HUES64 (cell line): ENCODE measurements around the gene ALDH1L2.

Experiments
- H3K27ac ChIP-seq: 2 replicates; pipeline ENCODE4 v1.7.0; 2013; ENCODE audit warnings: low read depth, low read length, inconsistent platforms
- H3K27me3 ChIP-seq: 2 replicates; pipeline ENCODE4 v1.6.1; 2013; ENCODE audit warnings: mild to moderate bottlenecking, low read length; ENCODE audit not compliant: insufficient read depth
- H3K36me3 ChIP-seq: 2 replicates; pipeline ENCODE4 v1.6.1; 2013; ENCODE audit warnings: mild to moderate bottlenecking, low read length; ENCODE audit not compliant: insufficient read depth
- H3K4me1 ChIP-seq: 2 replicates; pipeline ENCODE4 v1.6.1; 2013; ENCODE audit warnings: mild to moderate bottlenecking, low read length, moderate library complexity; ENCODE audit not compliant: insufficient read depth
- H3K4me3 ChIP-seq: 2 replicates; pipeline ENCODE4 v1.5.1; 2013; ENCODE audit warnings: mild to moderate bottlenecking, low read length, moderate library complexity
- H3K9ac ChIP-seq: 2 replicates; pipeline ENCODE4 v1.6.1; 2013; ENCODE audit warnings: mild to moderate bottlenecking, low read depth, low read length
- H3K9me3 ChIP-seq: 2 replicates; pipeline ENCODE4 v1.6.1; 2013; ENCODE audit warnings: low read depth, low read length; ENCODE audit not compliant: insufficient read depth
- WGBS: fragments of 150-250, 120-280 bp; methylation state at CpG from one replicate; pipeline ENCODE4 v1.1.7; 2013; ENCODE audit warnings: missing lambda C conversion rate; 5-methylcytosine and 5-hydroxymethylcytosine counted together

ALDH1L2 gene

DNA sequence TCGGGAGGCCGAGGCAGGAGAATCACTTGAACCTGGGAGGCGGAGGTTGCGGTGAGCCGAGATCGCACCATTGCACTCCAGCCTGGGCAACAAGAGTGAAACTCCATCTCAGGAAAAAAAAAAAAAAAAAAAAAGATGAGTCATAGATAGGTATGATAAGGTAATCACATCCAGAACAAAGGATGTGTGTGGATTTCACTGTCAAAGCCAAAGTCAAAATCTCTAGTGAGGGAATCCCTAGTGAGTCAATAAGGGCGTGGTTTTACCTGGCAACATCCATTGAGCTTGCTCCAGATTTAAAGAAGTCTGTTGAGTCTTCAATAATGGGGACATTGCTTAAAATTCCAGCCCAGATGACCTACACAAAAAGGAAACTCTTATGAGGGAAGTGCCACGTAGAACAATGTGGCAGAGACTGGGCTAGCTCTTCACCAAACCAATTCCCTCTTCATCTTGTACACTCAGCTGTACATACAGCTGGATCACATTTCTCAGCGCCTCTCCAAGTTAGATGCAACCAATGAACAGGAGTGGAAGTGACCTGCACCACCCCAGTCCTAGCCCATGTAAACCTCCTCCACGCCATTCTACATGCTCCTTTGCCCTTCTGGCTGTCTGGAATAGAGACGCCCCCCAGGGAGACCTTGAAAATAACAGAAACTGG lies 23.4 kb downstream of the ALDH1L2 start:
- no peaks in the 10 kb centered on the region for H3K27me3 ChIP-seq
- H3K4me1 ChIP-seq = 0 out of 2 replicates have a peak, but pooled peaks cover 3% of the 10 kb centered on the region
- 95% methylated on average over 9 of the region's 11 CpGs for WGBS
- H3K4me3 ChIP-seq = no peak overlapping the region
- no peak overlapping the region for H3K27ac ChIP-seq
- no peaks in the 10 kb centered on the region for H3K36me3 ChIP-seq
- peaks cover 8% of the 10 kb centered on the region; the same call in 1 of the 2 replicates for H3K9me3 ChIP-seq
- H3K9ac ChIP-seq = no peak overlapping the region

DNA sequence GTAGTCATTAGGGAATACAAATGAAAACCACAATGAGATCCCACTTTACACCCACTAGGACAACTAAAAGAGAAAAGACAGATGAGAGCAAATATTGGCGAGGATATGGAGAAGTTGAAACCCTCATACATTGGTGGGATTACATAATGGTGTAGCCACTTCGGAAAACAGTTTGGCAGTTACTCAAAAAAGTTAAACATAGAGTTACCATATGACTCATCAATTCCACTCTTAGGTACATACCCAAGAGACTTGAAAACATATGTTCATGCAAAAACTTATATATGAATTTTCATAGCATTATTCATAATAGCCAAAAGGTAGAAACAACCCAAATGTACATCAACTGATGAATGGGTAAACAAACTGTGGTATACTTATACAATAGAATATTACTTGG lies 27.1 kb downstream of the ALDH1L2 start:
- Histone ChIP-seq H3K9me3 (peaks cover 10% of the 10 kb centered on the region; the same call in 1 of the 2 replicates), H3K4me1 (no peaks in the 10 kb centered on the region; the same call in 1 of the 2 replicates), H3K9ac (no peak overlapping the region), H3K27me3 (no peaks in the 10 kb centered on the region), H3K27ac (no peak overlapping the region), H3K4me3 (no peak overlapping the region), H3K36me3 (no peaks in the 10 kb centered on the region)
- WGBS = 100% methylated on average over 2 of the region's 2 CpGs

DNA sequence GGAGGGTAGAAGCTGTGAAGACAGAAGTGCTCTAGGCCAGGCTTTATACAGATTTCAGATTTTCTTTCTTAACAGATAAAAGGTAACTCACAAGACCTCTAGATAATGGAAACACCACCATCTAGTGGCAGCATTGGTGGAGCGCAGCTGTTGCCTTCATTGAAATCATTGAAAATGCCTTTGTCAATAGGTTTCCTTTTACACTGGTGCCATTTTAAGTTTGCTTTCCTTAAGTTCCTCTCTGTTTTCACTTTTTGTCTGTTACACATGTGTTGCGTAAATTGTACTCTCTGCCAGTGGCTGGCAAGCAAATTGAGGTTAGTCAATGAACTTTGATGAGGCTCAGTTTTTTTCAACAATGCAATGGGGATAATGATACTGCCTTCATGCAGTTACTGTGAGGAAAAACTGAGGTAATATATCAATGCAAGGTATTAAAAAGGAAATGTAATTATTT lies 31.1 kb downstream of the ALDH1L2 start:
- Histone ChIP-seq H3K27me3 (no peaks in the 10 kb centered on the region), H3K9me3 (peaks cover 10% of the 10 kb centered on the region; the same call in 1 of the 2 replicates), H3K4me1 (no peaks in the 10 kb centered on the region; the same call in 1 of the 2 replicates), H3K36me3 (no peaks in the 10 kb centered on the region), H3K9ac (no peak overlapping the region), H3K4me3 (no peak overlapping the region), H3K27ac (no peak overlapping the region)
- WGBS = 8% methylated on average over 2 of the region's 2 CpGs

DNA sequence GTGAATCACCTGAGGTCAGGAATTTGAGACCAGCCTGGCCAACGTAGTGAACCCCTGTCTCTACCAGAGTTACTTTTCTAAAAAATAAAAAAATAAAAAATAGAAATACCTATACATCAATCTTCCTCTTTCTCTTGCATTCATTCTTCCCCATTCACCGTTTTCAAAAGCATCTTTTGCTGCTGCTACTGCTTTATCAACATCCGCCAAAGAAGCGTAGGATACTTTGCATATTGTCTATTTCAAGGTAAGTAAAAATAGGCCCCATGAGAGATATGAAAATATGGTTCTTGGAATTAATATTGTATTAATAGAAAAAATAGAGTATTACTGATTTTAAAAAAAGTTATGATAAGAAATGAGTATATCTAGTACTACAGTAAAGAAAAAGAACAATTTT lies 32.3 kb downstream of the ALDH1L2 start:
- WGBS = 97% methylated on average over 3 of the region's 4 CpGs
- Histone ChIP-seq H3K27me3 (no peaks in the 10 kb centered on the region), H3K4me3 (no peak overlapping the region), H3K36me3 (no peaks in the 10 kb centered on the region), H3K4me1 (no peaks in the 10 kb centered on the region; the same call in 1 of the 2 replicates), H3K9me3 (peaks cover 10% of the 10 kb centered on the region; the same call in 1 of the 2 replicates), H3K9ac (no peak overlapping the region), H3K27ac (no peak overlapping the region)

DNA sequence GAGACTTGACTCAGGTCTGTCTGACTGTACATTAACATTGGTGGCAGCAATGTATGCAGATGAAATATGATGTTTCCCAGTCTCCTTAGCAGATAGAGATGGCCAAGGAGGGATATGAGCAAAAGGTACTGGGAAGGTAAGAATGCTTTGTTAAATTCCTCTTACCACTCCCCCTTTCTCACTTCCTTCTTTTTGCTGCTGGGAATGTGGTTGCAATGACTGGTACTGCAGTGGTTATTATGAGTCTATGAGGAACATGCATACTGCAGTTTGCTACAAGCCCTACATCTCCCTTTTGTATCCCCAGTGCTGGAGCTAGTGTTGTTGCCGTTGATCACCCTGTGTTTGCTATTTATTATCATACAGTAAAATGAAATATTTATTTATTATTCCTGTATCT lies 35.9 kb downstream of the ALDH1L2 start:
- Histone ChIP-seq H3K36me3 (no peaks in the 10 kb centered on the region), H3K4me3 (no peak overlapping the region), H3K4me1 (no peaks in the 10 kb centered on the region; the same call in 1 of the 2 replicates), H3K27me3 (no peaks in the 10 kb centered on the region), H3K9ac (no peak overlapping the region), H3K27ac (no peak overlapping the region), H3K9me3 (no peaks in the 10 kb centered on the region)
- WGBS = no CpG with 5 or more reads among the region's 1 CpG

DNA sequence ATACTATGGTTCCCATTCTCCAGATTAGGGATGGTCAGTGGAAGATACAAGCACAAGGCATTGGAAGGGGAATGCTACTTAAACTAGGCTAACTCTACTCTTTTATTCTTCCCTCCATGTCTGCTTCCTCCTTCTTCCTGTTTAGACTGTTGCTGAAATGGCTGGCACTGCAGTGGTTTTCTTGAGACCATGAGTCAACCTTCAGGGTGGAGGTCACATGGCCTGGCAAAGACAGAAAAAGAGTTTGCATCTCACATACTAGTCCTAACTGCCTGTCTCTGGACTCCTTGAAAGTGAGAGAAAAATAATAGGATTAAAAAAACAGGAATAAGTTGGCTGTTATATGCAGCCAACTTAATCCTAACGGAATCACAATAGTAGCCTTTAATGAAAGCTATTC lies 37.0 kb downstream of the ALDH1L2 start:
- no peak overlapping the region for H3K9ac ChIP-seq
- H3K27me3 ChIP-seq = no peaks in the 10 kb centered on the region
- no peak overlapping the region for H3K4me3 ChIP-seq
- no peaks in the 10 kb centered on the region for H3K4me1 ChIP-seq
- no peaks in the 10 kb centered on the region for H3K9me3 ChIP-seq
- WGBS = no CpG with 5 or more reads among the region's 1 CpG
- H3K36me3 ChIP-seq = no peaks in the 10 kb centered on the region
- H3K27ac ChIP-seq = no peak overlapping the region

DNA sequence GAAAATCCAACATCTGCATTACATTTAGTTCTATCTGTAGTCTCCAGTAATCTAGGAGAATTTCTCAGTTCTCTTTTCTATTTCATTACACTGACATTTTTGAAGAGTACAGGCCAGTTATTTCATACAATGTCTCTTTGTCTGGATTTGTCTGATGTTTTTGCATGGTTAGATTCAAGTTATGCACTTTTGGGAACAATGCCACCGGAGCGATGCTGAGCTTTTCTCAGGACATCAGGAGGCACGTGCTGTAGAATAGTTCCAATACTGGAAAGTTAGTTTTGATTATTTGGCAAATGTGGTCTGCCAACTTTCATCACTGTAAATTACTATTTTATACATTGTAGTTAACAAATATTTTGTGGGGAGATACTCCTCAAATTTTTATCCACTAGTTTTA lies 43.1 kb downstream of the ALDH1L2 start:
- 95% methylated on average over 3 of the region's 3 CpGs for WGBS

DNA sequence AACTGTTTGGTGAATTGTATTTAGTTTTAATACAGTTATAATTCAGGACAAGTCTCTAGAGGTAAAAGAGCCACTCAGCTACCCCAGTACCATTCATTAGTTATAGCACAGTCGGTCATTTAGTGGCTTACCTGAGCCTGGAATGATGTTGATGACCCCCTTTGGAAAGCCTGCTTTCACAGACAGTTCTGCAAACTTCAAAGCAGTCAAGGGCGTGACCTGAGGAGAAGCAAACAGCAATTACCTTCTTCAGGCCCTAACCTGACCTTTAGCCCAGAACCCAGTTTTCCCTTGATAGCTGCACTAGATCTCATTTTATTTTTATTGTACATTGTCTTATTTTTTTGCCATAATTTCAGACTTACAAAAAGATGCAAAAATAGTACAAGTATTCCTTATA lies 43.8 kb downstream of the ALDH1L2 start:
- H3K9ac ChIP-seq = no peak overlapping the region
- no peaks in the 10 kb centered on the region for H3K9me3 ChIP-seq
- no peak overlapping the region for H3K4me3 ChIP-seq
- WGBS = 92% methylated on average over 2 of the region's 2 CpGs
- no peaks in the 10 kb centered on the region for H3K36me3 ChIP-seq
- H3K27me3 ChIP-seq = no peaks in the 10 kb centered on the region
- no peak overlapping the region for H3K27ac ChIP-seq
- H3K4me1 ChIP-seq = no peaks in the 10 kb centered on the region

More for the DNA sequence above, 43.1 kb downstream of the ALDH1L2 start:
- Histone ChIP-seq H3K9me3 (no peaks in the 10 kb centered on the region), H3K27me3 (no peaks in the 10 kb centered on the region), H3K27ac (no peak overlapping the region), H3K4me3 (no peak overlapping the region), H3K36me3 (no peaks in the 10 kb centered on the region), H3K9ac (no peak overlapping the region), H3K4me1 (no peaks in the 10 kb centered on the region)

DNA sequence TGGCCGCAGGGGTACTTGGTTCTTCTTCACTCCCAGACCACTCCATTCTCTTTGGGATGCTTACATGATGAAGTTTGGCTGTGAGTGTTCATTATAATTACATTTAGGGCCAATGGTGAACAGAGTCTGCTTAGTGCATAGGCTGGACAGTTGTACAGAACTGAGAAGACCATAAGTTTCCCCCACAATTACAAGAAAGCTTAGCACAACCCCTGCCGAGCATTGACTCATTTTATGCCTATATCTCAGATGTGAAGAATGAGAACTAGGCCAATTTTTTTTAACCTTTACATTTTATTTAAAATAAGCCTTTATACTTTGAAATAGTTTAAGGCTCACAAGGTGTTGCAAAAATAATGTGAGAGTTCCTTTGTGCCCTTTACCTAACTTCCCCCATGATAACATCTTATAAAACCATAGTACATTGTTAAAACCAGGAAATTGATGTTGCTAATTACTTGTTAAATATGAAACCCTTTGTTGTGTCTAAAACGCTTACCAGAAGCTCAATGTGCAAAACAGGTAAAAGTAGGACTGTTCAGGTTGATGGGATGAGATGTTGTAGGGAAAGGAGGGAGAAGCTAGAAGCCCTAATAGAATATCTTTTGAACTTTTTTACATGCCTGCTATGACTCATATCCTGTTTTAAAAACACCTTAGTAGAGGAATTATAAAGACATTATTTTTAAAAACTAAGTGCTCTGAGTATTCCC lies 47.2 kb downstream of the ALDH1L2 start:
- Histone ChIP-seq H3K9me3 (no peaks in the 10 kb centered on the region), H3K4me1 (no peaks in the 10 kb centered on the region), H3K4me3 (no peak overlapping the region), H3K27ac (no peak overlapping the region), H3K36me3 (no peaks in the 10 kb centered on the region), H3K27me3 (no peaks in the 10 kb centered on the region), H3K9ac (no peak overlapping the region)
- WGBS = 97% methylated on average over 2 of the region's 3 CpGs

DNA sequence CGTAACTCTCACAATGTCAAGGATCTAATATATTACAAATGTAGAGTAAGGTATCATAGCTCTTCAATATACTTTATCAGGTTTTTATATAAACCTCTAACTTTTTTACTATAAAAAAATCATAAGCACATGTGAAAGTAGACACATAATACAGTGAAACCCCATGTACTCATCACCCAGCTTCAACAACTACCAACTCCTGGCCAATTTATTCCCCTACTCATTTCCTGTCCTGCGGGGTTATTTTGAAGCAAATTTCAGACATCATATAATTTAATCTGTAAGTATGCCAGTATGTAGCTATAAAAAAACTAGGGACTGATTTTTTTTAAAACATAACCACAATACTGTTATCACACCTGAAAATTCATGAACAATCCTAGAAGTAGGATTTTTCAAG lies 50.4 kb downstream of the ALDH1L2 start:
- Histone ChIP-seq H3K4me3 (no peak overlapping the region), H3K27me3 (no peaks in the 10 kb centered on the region), H3K27ac (no peak overlapping the region), H3K36me3 (no peaks in the 10 kb centered on the region), H3K9ac (no peak overlapping the region), H3K4me1 (no peaks in the 10 kb centered on the region), H3K9me3 (no peaks in the 10 kb centered on the region)
- WGBS = no CpG with 5 or more reads among the region's 2 CpGs

DNA sequence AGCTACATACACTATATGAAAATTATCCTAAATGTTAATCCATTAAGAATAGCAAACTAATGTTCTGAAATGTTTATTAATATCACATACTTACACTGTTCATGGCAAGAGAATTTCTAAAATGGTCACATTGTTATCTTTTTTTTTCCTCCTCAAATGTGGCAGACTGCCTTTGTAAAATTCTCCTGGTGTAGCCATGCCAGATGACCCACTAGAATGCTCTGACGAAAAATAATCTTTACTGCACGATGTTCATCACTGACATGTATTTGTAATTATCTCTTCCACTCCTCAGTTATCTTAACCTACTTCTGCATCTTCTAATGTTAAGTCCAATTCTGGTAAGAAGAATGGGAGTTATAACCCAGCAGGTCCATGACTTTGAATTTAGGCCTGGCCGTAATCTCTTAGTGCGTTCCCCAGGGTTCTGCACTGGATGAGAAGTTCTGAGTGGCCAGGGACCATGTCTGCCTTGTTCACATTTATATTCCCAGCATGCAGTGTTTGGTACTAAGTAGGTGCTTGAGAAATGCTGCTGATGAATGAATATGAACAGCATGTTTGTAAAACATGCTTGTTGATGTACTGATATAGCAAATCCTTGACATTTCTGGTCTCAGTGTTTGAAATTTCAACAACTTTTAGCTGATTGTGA lies 51.4 kb downstream of the ALDH1L2 start:
- no peaks in the 10 kb centered on the region for H3K4me1 ChIP-seq
- H3K9me3 ChIP-seq = no peaks in the 10 kb centered on the region
- no peak overlapping the region for H3K4me3 ChIP-seq
- WGBS = 94% methylated on average over 4 of the region's 4 CpGs
- no peaks in the 10 kb centered on the region for H3K27me3 ChIP-seq
- H3K36me3 ChIP-seq = no peaks in the 10 kb centered on the region
- H3K27ac ChIP-seq = no peak overlapping the region
- H3K9ac ChIP-seq = no peak overlapping the region
